NCI-H510A treated with DMSO at 0.1 percent for 48 hours (cell line): Measurements from ENCODE around the gene MAP3K5.
A peak's percentile ranks its signal among the peaks of the same experiment; 100 is the strongest.

ENCODE experiments used
- DNase-seq: peaks from one replicate; lab custom pipeline; 2025; lab: John Stamatoyannopoulos, UW

The MAP3K5 gene

GRCh38 chr6:136682292-136682691 lies 110.0 kb downstream of the MAP3K5 start:
- no peak for DNase-seq

- DNase-seq, result no peak
Measured at GRCh38 chr6:136677822-136678221, 114.5 kb downstream of the MAP3K5 start.

- no peak for DNase-seq
Measured at GRCh38 chr6:136677344-136677743, 114.9 kb downstream of the MAP3K5 start.

GRCh38 chr6:136676075-136676474 lies 116.2 kb downstream of the MAP3K5 start:
- no peak for DNase-seq

GRCh38 chr6:136673571-136673970 lies 118.7 kb downstream of the MAP3K5 start:
- no peak for DNase-seq

- no peak for DNase-seq
Measured at GRCh38 chr6:136672144-136672543, 120.1 kb downstream of the MAP3K5 start.

GRCh38 chr6:136669299-136669699 lies 123.0 kb downstream of the MAP3K5 start:
- DNase-seq, result no peak

GRCh38 chr6:136668571-136668970 lies 123.7 kb downstream of the MAP3K5 start:
- no peak for DNase-seq

- DNase-seq, result no peak
Measured at GRCh38 chr6:136666041-136666440, 126.2 kb downstream of the MAP3K5 start.

- DNase-seq, result no peak
Measured at GRCh38 chr6:136662347-136663237, 129.7 kb downstream of the MAP3K5 start.

- DNase-seq, result no peak
Measured at GRCh38 chr6:136660727-136661126, 131.6 kb downstream of the MAP3K5 start.

GRCh38 chr6:136659991-136660499 lies 132.2 kb downstream of the MAP3K5 start:
- DNase-seq, result no peak

GRCh38 chr6:136658711-136659110 lies 133.6 kb downstream of the MAP3K5 start:
- no peak for DNase-seq

GRCh38 chr6:136657666-136658065 lies 134.6 kb downstream of the MAP3K5 start:
- DNase-seq, result no peak

- DNase-seq, result no peak
Measured at GRCh38 chr6:136656121-136656520, 136.2 kb downstream of the MAP3K5 start.

- DNase-seq, result peak; percentile 0
Measured at GRCh38 chr6:136655239-136656014, 136.8 kb downstream of the MAP3K5 start.

GRCh38 chr6:136654086-136654485 lies 138.2 kb downstream of the MAP3K5 start:
- no peak for DNase-seq

GRCh38 chr6:136652656-136653055 lies 139.6 kb downstream of the MAP3K5 start:
- DNase-seq, result no peak

GRCh38 chr6:136651982-136652381 lies 140.3 kb downstream of the MAP3K5 start:
- DNase-seq, result no peak

GRCh38 chr6:136647363-136647852 lies 144.9 kb downstream of the MAP3K5 start:
- DNase-seq, result no peak

GRCh38 chr6:136646377-136646776 lies 145.9 kb downstream of the MAP3K5 start:
- DNase-seq, result no peak

- no peak for DNase-seq
Measured at GRCh38 chr6:136644597-136644952, 147.7 kb downstream of the MAP3K5 start.
